ENCODE results near the gene ST3GAL3.
A peak's percentile ranks its signal among the peaks of the same experiment; 100 is the strongest.

ST3GAL3 gene

GRCh38 chr1:43851561-43852338 lies 144.4 kb downstream of the ST3GAL3 start:
- no peak for TF ChIP-seq CTCF (IDR thresholded peaks at IDR 0.05; ENCODE audit: insufficient read depth, low read depth, low read length, missing control alignments)
- DNase-seq (ENCODE audit: low read depth), result no peak
- H3K4me3 ChIP-seq (ENCODE audit: low read length), result no peak overlapping the region

- peak; percentile 78 for DNase-seq (ENCODE audit: low read depth)
- no peak for TF ChIP-seq CTCF (IDR thresholded peaks at IDR 0.05; ENCODE audit: insufficient read depth, low read depth, low read length, missing control alignments)
- H3K4me3 ChIP-seq (ENCODE audit: low read length), result no peak overlapping the region
These were observed 146.0 kb downstream of the ST3GAL3 start for GRCh38 chr1:43853161-43853921.

GRCh38 chr1:43854473-43854872 lies 147.1 kb downstream of the ST3GAL3 start:
- DNase-seq (ENCODE audit: low read depth), result no peak
- no peak overlapping the region for H3K4me3 ChIP-seq (ENCODE audit: low read length)
- no peak for TF ChIP-seq CTCF (IDR thresholded peaks at IDR 0.05; ENCODE audit: insufficient read depth, low read depth, low read length, missing control alignments)

GRCh38 chr1:43856188-43856587 lies 148.9 kb downstream of the ST3GAL3 start:
- no peak for TF ChIP-seq CTCF (IDR thresholded peaks at IDR 0.05; ENCODE audit: insufficient read depth, low read depth, low read length, missing control alignments)
- H3K4me3 ChIP-seq (ENCODE audit: low read length), result no peak overlapping the region
- no peak for DNase-seq (ENCODE audit: low read depth)

GRCh38 chr1:43857163-43857562 lies 149.8 kb downstream of the ST3GAL3 start:
- H3K4me3 ChIP-seq (ENCODE audit: low read length), result no peak overlapping the region
- no peak for TF ChIP-seq CTCF (IDR thresholded peaks at IDR 0.05; ENCODE audit: insufficient read depth, low read depth, low read length, missing control alignments)
- no peak for DNase-seq (ENCODE audit: low read depth)

GRCh38 chr1:43858324-43858723 lies 151.0 kb downstream of the ST3GAL3 start:
- TF ChIP-seq CTCF (IDR thresholded peaks at IDR 0.05; ENCODE audit: insufficient read depth, low read depth, low read length, missing control alignments), result peak; percentile 5
- peak; percentile 90 for DNase-seq (ENCODE audit: low read depth)
- no peak overlapping the region for H3K4me3 ChIP-seq (ENCODE audit: low read length)

Data from epithelial cell of esophagus (primary cell).